ENCODE measurements around the gene PIEZO2. TPM values are rescaled to one million over a fixed set of nuclear protein-coding genes. Genes with fewer than 3 reads are reported as not detected.

The PIEZO2 gene
- total RNA-seq, 2 experiments from 2014 or later = not detected

DNA sequence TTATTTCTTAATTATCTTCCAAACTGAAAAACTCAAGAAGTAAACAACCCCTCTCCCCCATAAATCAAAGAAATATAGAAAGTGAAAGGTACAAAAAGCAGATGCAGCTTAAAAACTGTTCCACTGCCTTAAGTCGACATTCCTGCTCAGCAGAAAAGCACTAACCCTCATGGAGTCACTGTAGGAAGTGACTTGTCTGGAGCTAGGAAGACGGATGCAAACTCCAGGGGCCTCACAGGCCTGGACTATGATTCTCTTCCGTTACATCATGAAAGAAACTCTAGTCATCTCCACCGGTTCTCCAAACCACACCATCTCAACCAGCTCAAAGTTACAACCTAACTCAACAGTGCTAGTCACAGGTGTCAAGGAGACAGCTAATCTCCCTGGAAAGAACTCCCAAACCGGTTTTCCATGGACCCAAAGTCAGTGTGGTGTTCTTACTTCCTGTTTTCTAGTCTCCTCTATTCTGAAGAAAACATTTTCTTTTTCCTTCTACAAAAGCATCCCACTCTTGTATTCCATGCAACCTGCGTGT lies 128.4 kb downstream of the PIEZO2 start:
- no peaks in the 10 kb centered on the region for H3K9me3 Mint-ChIP-seq
- POLR2A ChIA-PET = no interaction called here
- no peaks in the 10 kb centered on the region for H3K4me1 Mint-ChIP-seq (ENCODE audit: low read depth)
- Histone ChIP-seq H3K4me1 (ENCODE audit: insufficient read depth, low read length) (no peaks in the 10 kb centered on the region), H3K27me3 (ENCODE audit: control insufficient read depth in 1 of 2, insufficient read depth in 2 of 2, low read length in 2 of 2) (no peaks in the 10 kb centered on the region), H3K27ac (ENCODE audit: low read depth in 1 of 2, low read length in 2 of 2) (no peak overlapping the region), H3K4me3 (ENCODE audit: low read length) (no peak overlapping the region), H3K9me3 (ENCODE audit: control insufficient read depth in 1 of 2, insufficient read depth in 1 of 2, low read length in 2 of 2) (peaks cover 0 to 9% of the 10 kb centered on the region in 2 experiments), H3K36me3 (ENCODE audit: insufficient read depth, low read length) (no peaks in the 10 kb centered on the region)
- TF ChIP-seq CTCF (IDR thresholded peaks at IDR 0.05) = no peak
- H3K27me3 Mint-ChIP-seq = no peaks in the 10 kb centered on the region
- DNase-seq (no peak), ATAC-seq (ENCODE audit: poor library complexity) (no peak)
- intact Hi-C loops (cut with DNase I, micrococcal nuclease) = no loop called here
- H3K36me3 Mint-ChIP-seq (ENCODE audit: low read depth) = no peaks in the 10 kb centered on the region
- H3K4me3 Mint-ChIP-seq = no peak overlapping the region
- H3K27ac Mint-ChIP-seq = no peak overlapping the region
- CTCF ChIA-PET = no interaction called here

DNA sequence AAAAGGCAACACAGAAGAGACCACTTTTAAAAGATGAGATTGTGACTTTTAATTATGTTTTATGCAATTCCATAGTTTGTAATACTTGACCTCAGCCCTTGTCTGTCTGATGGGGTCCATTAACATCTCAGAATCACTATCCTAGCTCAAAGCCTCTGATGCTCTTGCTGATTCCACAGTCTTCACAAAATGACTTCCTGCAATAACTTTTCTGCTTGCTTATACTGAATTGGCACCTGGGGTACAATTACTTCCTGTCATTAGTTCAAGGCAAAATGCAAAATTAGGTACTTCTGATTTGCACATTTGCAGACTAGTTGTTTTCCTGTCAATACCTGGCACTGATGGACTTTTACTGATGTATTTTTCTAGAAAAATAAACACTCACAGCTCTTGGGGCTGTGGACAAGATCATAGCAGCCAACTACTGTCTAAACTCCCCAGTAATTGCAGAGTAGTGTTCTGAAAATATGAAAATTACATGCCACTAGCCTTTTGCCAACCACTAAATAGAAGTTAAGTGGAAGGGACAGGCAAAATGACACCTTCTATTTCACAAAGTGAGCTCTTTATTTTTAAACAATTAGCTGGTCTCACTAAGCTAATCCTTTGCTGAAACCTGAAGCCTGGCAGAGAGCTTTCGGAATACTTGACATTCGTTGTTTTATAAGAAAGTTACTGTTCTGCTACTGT lies 129.1 kb downstream of the PIEZO2 start:
- H3K27ac Mint-ChIP-seq = no peak overlapping the region
- ATAC-seq (ENCODE audit: poor library complexity) = no peak

GRCh38 chr18:11019295-11020105 lies 129.9 kb downstream of the PIEZO2 start:
- Mint-ChIP-seq H3K4me1 (ENCODE audit: low read depth) (no peaks in the 10 kb centered on the region), H3K4me3 (no peak overlapping the region), H3K9me3 (no peaks in the 10 kb centered on the region), H3K27me3 (no peaks in the 10 kb centered on the region), H3K36me3 (ENCODE audit: low read depth) (no peaks in the 10 kb centered on the region), H3K27ac (no peak overlapping the region)
- no peak overlapping the region for H3K27ac ChIP-seq (ENCODE audit: low read depth in 1 of 2, low read length in 2 of 2)
- TF ChIP-seq CTCF (IDR thresholded peaks at IDR 0.05) = no peak
- no peaks in the 10 kb centered on the region for H3K27me3 ChIP-seq (ENCODE audit: control insufficient read depth in 1 of 2, insufficient read depth in 2 of 2, low read length in 2 of 2)
- CTCF ChIA-PET = no interaction called here
- intact Hi-C loops (cut with DNase I, micrococcal nuclease) = loop anchor here in 1 of 2 experiments (10.0 kb wide), 1 partner anchor 65 kb away; no protein-coding TSS in a partner anchor
- POLR2A ChIA-PET = no interaction called here
- ATAC-seq (ENCODE audit: poor library complexity) = no peak
- no peaks in the 10 kb centered on the region for H3K4me1 ChIP-seq (ENCODE audit: insufficient read depth, low read length)
- peaks cover 0 to 12% of the 10 kb centered on the region in 2 experiments for H3K9me3 ChIP-seq (ENCODE audit: control insufficient read depth in 1 of 2, insufficient read depth in 1 of 2, low read length in 2 of 2)
- no peaks in the 10 kb centered on the region for H3K36me3 ChIP-seq (ENCODE audit: insufficient read depth, low read length)
- DNase-seq = no peak
- no peak overlapping the region for H3K4me3 ChIP-seq (ENCODE audit: low read length)

More for the DNA sequence above, 129.1 kb downstream of the PIEZO2 start:
- ChIA-PET POLR2A (no interaction called here), CTCF (no interaction called here)
- Histone ChIP-seq H3K27me3 (ENCODE audit: control insufficient read depth in 1 of 2, insufficient read depth in 2 of 2, low read length in 2 of 2) (no peaks in the 10 kb centered on the region), H3K9me3 (ENCODE audit: control insufficient read depth in 1 of 2, insufficient read depth in 1 of 2, low read length in 2 of 2) (peaks cover 0 to 9% of the 10 kb centered on the region in 2 experiments), H3K4me3 (ENCODE audit: low read length) (no peak overlapping the region), H3K4me1 (ENCODE audit: insufficient read depth, low read length) (no peaks in the 10 kb centered on the region), H3K27ac (ENCODE audit: low read depth in 1 of 2, low read length in 2 of 2) (no peak overlapping the region), H3K36me3 (ENCODE audit: insufficient read depth, low read length) (no peaks in the 10 kb centered on the region)
- TF ChIP-seq CTCF (IDR thresholded peaks at IDR 0.05) = no peak
- Mint-ChIP-seq H3K9me3 (no peaks in the 10 kb centered on the region), H3K4me1 (ENCODE audit: low read depth) (no peaks in the 10 kb centered on the region), H3K27me3 (no peaks in the 10 kb centered on the region), H3K4me3 (no peak overlapping the region), H3K36me3 (ENCODE audit: low read depth) (no peaks in the 10 kb centered on the region)
- DNase-seq = no peak
- intact Hi-C loops (cut with DNase I, micrococcal nuclease) = no loop called here

Data from CD4-positive, alpha-beta T cell (primary cell).